Calu3 (cell line): ENCODE measurements around the gene RBM47. TPM values are rescaled to one million over a fixed set of nuclear protein-coding genes. Genes with fewer than 3 reads are reported as not detected.

Experiments
- BruUV-seq: library from RNA; stranded (reverse); fragments of 400-500 nt; replicated peaks from 2 replicates; lab custom pipeline; 2021; lab: Mats Ljungman, UMichigan
- CTCF ChIA-PET: fragments of 300-600 bp; sonication (Branson Sonifier 250); formaldehyde crosslinking; loops from one replicate; lab custom pipeline; 2022; ENCODE audit warnings: antibody characterized with exemption; lab: Charles Lee
- DNase-seq: peaks from one replicate; pipeline ENCODE4 v3.0.0; 2022
- H3K27ac Mint-ChIP-seq: one replicate; pipeline ENCODE4 v1.8.0; 2022; ENCODE audit warnings: mixed read lengths; ENCODE audit not compliant: unreplicated experiment
- H3K27me3 Mint-ChIP-seq: one replicate; pipeline ENCODE4 v1.8.0; 2022; ENCODE audit warnings: mixed read lengths; ENCODE audit not compliant: unreplicated experiment
- H3K36me3 Mint-ChIP-seq: one replicate; pipeline ENCODE4 v1.8.0; 2022; ENCODE audit warnings: mild to moderate bottlenecking, moderate library complexity, mixed read lengths; ENCODE audit not compliant: insufficient read depth, unreplicated experiment
- H3K4me1 Mint-ChIP-seq: one replicate; pipeline ENCODE4 v1.8.0; 2022; ENCODE audit warnings: mild to moderate bottlenecking, low read depth, mixed read lengths; ENCODE audit not compliant: unreplicated experiment
- H3K4me3 Mint-ChIP-seq: one replicate; pipeline ENCODE4 v1.8.0; 2022; ENCODE audit warnings: mild to moderate bottlenecking, low read depth, moderate library complexity, mixed read lengths; ENCODE audit not compliant: unreplicated experiment
- H3K9me3 Mint-ChIP-seq: one replicate; pipeline ENCODE4 v1.8.0; 2022; ENCODE audit warnings: low read depth, mixed read lengths; ENCODE audit not compliant: unreplicated experiment
- intact Hi-C: fragments of 100-400 bp; cut with micrococcal nuclease; formaldehyde crosslinking; loops from one replicate; pipeline ENCODE4 v1.10.0; 2022; ENCODE audit not compliant: unreplicated experiment
- total RNA-seq: library from RNA; stranded (reverse); gene quantifications from 2 replicates; pipeline ENCODE4 v1.2.3, GENCODE V29; 2022
- TF ChIP-seq, protein P1 (sequence below): fragments of 200-600 bp; IDR thresholded peaks from one replicate; pipeline ENCODE4 v1.8.0; 2022; ENCODE audit warnings: antibody characterized with exemption; ENCODE audit not compliant: unreplicated experiment

RBM47 gene
- total RNA-seq, 1 experiment from 2014 or later: 86.6 TPM

DNA sequence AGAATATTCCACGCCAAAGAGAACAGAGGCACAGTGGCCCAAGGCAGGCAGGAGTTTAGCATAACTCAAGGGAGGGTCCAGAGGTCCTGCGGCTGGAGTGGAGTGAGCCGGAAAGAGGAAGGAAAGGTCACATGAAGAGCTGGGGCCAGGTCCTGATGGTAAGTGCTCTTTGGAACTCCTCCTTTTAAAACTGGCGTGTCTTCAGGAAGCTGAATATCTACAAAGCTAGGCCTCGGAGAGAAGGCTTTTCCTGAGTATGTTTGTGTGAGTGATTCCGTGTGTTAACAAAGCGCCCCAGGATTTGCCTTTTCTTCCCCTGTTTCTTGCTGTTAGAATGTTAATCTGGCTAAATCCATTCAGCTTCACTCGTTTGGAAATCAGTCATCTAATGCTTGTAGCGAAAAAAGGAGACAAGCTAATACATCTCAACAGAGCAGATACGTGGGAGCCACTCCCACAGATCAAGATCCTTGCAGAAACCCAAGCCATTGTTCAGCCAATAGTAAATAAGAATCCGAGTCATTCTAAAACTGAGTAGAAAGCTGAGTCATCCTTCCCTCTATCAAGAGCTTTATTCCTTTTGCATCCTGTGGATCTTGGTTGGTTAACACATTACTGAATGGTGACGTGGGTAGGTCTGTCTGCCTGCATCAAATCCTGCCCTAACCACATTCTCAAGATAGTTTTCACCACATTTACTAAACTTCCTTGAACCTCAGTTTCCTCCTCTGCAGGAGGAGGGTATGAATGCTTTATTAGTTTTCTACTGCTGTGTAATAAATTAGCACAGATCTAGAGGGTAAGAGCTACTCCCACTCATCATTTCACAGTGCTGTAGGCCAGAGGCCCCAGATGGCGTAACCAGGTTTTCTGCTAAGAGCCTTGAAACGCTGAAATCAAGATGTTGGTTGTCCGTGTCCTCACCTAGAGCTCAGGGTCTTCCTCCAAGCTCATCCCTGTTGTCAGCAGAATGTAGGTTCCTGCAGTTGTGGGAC is 43.2 kb upstream of the RBM47 start:
- BruUV-seq: TSS peak; percentile 99
- DNase-seq: peak; percentile 51
- CTCF ChIA-PET: interaction anchor here (0.7 to 1.9 kb wide), 6 partner anchors 9 to 95 kb away, joined by 3 to 7 read pairs (median 4); no protein-coding TSS in a partner anchor
- peak overlapping the region; percentile 56 for H3K4me3 Mint-ChIP-seq
- peak overlapping the region; percentile 98 for H3K27ac Mint-ChIP-seq
- peaks cover 23% of the 10 kb centered on the region for H3K4me1 Mint-ChIP-seq
- H3K9me3 Mint-ChIP-seq: no peaks in the 10 kb centered on the region
- H3K36me3 Mint-ChIP-seq: peaks cover 9% of the 10 kb centered on the region
- H3K27me3 Mint-ChIP-seq: no peaks in the 10 kb centered on the region
- intact Hi-C loops: no loop called here
- TF ChIP-seq, protein P1, sequence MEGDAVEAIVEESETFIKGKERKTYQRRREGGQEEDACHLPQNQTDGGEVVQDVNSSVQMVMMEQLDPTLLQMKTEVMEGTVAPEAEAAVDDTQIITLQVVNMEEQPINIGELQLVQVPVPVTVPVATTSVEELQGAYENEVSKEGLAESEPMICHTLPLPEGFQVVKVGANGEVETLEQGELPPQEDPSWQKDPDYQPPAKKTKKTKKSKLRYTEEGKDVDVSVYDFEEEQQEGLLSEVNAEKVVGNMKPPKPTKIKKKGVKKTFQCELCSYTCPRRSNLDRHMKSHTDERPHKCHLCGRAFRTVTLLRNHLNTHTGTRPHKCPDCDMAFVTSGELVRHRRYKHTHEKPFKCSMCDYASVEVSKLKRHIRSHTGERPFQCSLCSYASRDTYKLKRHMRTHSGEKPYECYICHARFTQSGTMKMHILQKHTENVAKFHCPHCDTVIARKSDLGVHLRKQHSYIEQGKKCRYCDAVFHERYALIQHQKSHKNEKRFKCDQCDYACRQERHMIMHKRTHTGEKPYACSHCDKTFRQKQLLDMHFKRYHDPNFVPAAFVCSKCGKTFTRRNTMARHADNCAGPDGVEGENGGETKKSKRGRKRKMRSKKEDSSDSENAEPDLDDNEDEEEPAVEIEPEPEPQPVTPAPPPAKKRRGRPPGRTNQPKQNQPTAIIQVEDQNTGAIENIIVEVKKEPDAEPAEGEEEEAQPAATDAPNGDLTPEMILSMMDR: no peak

DNA sequence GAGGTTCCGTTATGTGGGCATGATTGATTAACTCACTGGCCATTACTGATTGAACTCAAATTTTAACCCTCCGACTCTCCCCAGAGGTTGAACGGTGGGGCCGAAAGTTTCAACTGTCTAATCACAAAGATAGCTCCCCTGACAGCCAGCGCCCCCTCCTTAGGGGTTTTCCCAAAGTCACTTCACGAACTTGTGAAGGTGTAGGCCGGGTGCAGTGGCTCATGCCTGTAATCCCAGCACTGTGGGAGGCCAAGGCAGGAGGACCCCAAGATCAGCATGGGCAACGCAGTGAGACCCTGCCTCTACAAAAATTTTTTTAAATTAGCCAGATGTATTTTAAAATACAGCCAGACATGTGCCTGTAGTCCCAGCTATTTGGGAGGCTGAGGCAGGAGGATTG is 39.8 kb upstream of the RBM47 start:
- TF ChIP-seq, protein P1: no peak

DNA sequence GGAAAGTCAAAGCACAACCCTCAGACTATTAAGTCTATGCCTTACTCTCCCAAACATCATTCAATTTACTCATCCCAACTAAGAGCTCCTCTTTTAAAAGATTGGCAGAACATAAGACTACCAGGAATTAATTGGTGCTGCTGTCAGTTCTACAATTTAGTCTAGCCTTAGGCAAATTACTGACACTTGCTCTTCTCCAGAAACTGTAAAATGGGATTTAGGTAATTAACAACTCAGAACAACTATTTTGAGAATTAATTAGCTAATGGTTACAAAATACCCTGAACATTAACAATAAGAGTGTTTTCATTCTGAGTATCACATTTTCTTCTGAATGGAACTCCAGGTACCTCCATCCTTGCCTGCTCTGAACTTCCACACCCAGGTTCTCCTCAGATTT is 36.2 kb upstream of the RBM47 start:
- intact Hi-C loops: no loop called here
- no peaks in the 10 kb centered on the region for H3K4me1 Mint-ChIP-seq
- H3K9me3 Mint-ChIP-seq: no peaks in the 10 kb centered on the region
- TF ChIP-seq, protein P1: no peak
- H3K27me3 Mint-ChIP-seq: no peaks in the 10 kb centered on the region
- no peak for DNase-seq
- H3K27ac Mint-ChIP-seq: no peak overlapping the region
- H3K4me3 Mint-ChIP-seq: no peak overlapping the region
- no peaks in the 10 kb centered on the region for H3K36me3 Mint-ChIP-seq
- CTCF ChIA-PET: interaction anchor here (0.6 kb wide), 1 partner anchor 234 kb away, joined by 3 read pairs; no protein-coding TSS in a partner anchor
- BruUV-seq: no TSS peak

More for the DNA sequence above, 39.8 kb upstream of the RBM47 start:
- CTCF ChIA-PET: no interaction called here
- peaks cover 23% of the 10 kb centered on the region for H3K4me1 Mint-ChIP-seq
- no peak overlapping the region for H3K27ac Mint-ChIP-seq
- no peaks in the 10 kb centered on the region for H3K9me3 Mint-ChIP-seq
- no peak overlapping the region for H3K4me3 Mint-ChIP-seq
- no peaks in the 10 kb centered on the region for H3K27me3 Mint-ChIP-seq
- DNase-seq: no peak
- no TSS peak for BruUV-seq
- intact Hi-C loops: no loop called here
- peaks cover 9% of the 10 kb centered on the region for H3K36me3 Mint-ChIP-seq

DNA sequence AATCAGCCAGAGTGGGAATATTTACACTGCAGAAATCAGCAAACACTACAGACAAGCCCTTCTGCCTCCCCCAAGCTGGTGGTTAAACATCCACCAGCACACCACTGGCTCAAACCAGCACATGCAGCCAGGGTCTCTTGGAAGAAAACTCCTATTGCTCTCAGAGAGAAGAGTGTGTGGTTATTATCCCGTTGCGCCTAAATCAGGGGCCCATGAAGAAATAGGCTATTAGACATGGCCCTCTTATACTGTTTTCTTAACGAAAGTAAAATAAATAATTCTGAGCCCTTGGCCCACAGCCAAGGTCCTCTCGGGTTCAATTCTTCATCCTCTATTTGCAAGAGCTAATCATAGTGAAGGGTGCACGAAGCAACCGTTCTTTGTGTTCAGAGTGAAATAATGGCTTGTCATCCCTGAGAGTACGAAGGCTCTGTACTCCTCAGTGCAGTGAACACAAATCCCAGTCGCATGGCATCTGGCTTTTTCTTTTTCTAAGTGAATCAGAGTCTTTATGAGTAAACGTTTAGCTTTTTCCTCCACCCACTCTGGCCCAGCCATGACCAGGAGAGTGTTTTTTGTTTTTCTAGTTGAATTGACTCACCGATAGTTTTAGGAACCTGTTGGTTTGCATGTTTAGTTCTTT is 33.4 kb upstream of the RBM47 start:
- no TSS peak for BruUV-seq
- peak overlapping the region; percentile 36 for H3K4me3 Mint-ChIP-seq
- H3K27me3 Mint-ChIP-seq: no peaks in the 10 kb centered on the region
- TF ChIP-seq, protein P1: no peak
- H3K4me1 Mint-ChIP-seq: no peaks in the 10 kb centered on the region
- H3K36me3 Mint-ChIP-seq: no peaks in the 10 kb centered on the region
- peak; percentile 26 for DNase-seq
- peak overlapping the region; percentile 58 for H3K27ac Mint-ChIP-seq
- H3K9me3 Mint-ChIP-seq: no peaks in the 10 kb centered on the region
- intact Hi-C loops: loop anchor here (5.0 kb wide), 1 partner anchor 36 kb away; the partner anchor contains the start of gene RBM47
- CTCF ChIA-PET: interaction anchor here (1.8 kb wide), 1 partner anchor 10 kb away, joined by 7 read pairs; no protein-coding TSS in a partner anchor
